HFF-Myc (cell line): ENCODE measurements around the gene FAM81A.

Source experiments
- DNase-seq: peaks from one replicate; pipeline ENCODE4 v3.0.0-alpha.2; 2011; ENCODE audit warnings: low read depth; ENCODE audit errors: extremely low read depth
- H3K4me3 ChIP-seq: replicated peaks from 2 replicates; pipeline ENCODE4 v1.5.1; 2011; ENCODE audit warnings: low read depth, mild to moderate bottlenecking, control low read depth, low read length
- TF ChIP-seq, protein P1 (sequence below): IDR thresholded peaks from 2 replicates; pipeline ENCODE4 v1.5.1; 2012; ENCODE audit warnings: mild to moderate bottlenecking, low read depth, low read length, control low read depth; ENCODE audit errors: missing control alignments

Gene FAM81A

DNA sequence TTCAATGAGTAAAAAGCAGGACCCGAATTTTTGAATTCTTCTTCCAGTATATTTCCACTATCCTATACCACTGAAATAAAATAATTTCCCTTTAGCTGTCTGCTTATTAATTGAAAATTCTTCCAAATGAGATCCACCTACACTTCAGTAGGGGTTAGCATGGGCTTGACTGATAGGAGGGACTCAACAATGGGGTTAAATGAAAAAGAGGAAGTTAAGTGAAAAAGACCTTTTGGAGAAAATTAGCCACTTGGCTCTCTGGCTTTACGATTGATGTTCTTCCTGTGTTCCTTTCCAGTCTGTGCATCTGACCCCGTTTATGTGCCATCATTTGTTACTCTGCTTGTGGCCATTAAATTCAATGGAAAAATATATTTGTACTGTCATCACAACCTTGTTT, 119.6 kb downstream of the FAM81A start:
- no peak overlapping the region for H3K4me3 ChIP-seq
- TF ChIP-seq, protein P1, sequence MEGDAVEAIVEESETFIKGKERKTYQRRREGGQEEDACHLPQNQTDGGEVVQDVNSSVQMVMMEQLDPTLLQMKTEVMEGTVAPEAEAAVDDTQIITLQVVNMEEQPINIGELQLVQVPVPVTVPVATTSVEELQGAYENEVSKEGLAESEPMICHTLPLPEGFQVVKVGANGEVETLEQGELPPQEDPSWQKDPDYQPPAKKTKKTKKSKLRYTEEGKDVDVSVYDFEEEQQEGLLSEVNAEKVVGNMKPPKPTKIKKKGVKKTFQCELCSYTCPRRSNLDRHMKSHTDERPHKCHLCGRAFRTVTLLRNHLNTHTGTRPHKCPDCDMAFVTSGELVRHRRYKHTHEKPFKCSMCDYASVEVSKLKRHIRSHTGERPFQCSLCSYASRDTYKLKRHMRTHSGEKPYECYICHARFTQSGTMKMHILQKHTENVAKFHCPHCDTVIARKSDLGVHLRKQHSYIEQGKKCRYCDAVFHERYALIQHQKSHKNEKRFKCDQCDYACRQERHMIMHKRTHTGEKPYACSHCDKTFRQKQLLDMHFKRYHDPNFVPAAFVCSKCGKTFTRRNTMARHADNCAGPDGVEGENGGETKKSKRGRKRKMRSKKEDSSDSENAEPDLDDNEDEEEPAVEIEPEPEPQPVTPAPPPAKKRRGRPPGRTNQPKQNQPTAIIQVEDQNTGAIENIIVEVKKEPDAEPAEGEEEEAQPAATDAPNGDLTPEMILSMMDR = no peak
- DNase-seq = no peak

DNA sequence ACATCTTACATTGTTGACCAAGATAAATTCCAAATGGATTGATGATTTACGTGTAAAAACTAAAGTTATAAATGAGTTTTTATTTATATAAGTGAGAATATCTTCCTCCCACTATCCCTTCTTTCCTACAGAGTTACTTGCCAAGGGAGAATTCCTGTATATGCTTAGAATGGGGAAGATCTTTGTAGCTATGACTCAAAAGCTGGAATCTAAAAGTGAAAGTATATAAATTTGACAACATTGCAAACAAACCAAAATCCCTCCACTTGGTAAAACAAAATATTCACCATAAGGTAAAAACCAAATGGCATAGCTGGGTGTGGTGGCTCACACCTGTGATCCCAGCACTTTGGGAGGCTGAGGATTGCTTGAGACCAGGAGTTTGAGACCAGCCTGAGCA, 120.9 kb downstream of the FAM81A start:
- TF ChIP-seq, protein P1 = no peak
- no peak for DNase-seq
- no peak overlapping the region for H3K4me3 ChIP-seq

DNA sequence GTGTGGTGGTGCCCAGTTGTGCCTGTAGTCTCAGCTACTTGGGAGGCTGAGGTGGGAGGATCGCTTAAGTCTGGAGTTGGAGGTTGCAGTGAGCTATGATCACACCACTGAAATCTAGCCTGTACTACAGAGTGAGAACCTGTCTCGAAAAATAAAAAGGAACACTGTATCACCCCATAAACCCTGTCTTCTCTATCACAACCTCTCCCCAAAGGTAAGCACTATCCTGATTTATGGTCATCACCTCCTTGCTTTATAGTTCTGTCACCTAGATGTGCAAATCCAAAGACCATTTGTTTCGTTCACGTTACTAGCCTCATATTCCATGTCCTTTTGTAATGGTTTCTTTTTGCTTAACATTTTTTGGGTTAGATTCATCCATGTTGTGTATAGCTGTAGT, 123.6 kb downstream of the FAM81A start:
- TF ChIP-seq, protein P1 = no peak
- H3K4me3 ChIP-seq = no peak overlapping the region
- DNase-seq = no peak

DNA sequence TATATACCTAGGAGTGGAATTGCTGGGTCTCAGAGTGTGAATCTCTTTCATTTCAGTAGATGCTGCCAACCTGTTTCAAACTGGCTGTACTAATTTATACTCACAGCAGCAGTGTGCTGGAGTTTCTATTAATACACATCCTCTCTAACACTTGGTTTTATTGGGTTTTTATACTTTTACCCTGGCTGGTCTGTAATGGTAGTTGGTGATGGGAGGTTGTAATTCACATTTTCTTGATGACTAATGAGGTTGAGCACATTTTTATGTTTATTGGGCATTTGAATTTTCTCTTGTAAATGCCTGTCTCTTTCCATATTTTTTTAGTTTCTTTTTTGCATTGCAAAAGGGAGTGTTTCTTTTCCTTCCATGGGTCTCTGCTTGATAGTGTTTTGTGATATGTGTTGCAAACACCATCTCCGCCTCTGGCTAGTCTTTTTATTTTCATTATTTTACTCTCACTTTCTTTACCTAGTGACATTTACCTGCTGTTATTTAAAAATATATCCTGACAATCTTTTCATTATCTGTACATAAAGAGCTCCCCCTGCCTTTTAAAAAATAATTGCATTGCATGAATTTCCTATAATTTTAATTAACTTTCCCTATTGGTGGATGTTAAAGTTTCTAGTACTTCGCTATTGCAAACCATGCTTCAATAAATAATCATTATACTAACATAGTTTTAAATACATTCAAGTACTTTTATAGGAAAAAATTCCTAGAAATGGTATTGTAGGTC, 124.6 kb downstream of the FAM81A start:
- H3K4me3 ChIP-seq = no peak overlapping the region
- DNase-seq = no peak
- TF ChIP-seq, protein P1 = no peak

DNA sequence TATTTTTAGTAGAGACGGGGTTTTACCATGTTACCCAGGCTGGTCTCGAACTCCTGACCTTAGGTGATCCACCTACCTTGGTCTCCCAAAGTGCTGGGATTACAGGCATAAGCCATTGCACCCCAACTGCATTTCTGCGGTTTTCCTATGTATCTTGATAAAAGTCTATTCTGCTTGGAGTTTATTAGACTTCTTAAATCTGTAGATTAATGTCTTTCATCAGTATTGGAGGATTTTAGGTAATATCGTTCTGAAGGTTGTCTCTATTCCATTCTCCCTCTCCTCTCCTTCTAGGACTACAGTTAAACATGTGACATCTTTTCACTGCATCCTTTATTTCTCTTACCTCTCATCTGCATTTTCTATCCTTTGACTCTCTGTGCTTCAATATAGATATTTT, 127.3 kb downstream of the FAM81A start:
- no peak for DNase-seq
- no peak overlapping the region for H3K4me3 ChIP-seq
- TF ChIP-seq, protein P1 = no peak

DNA sequence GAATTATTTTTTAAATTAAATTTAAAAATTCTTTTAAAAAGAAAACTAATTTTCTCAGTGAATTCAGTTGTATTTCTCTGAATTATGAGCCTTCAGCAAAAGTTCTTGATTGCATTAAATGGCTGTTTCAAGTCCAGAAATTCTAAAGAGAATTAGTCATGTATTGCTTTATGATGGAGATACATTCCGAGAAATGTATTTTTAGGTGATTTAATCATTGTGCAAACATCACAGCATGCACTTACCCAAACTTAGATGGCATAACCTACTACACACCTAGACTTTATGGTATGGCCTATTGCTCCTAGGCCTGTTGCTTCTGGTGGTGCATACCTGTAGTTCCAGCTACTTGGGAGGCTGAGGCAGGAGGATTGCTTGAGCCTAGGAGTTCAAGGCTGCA, 129.3 kb downstream of the FAM81A start:
- DNase-seq = no peak
- TF ChIP-seq, protein P1 = no peak
- no peak overlapping the region for H3K4me3 ChIP-seq

DNA sequence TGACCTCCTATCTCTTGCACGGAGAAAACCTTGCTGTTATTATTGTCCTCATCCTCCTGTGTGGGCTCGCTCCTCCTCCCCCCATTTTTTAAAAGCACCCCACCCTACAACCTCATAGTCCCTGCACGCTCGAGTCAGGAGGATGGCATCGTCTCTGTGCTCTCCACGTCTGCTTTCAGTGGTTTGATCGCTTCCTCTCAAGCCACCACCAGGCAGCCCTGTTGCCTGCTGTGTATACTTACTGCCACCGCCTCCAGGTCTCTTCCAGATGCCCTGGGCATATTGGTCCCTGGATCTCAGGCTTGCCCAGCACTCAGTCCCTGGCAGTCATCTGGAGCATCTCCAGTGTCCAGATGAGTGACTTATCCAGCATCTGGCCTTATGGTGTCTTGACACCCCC, 131.5 kb downstream of the FAM81A start:
- H3K4me3 ChIP-seq = no peak overlapping the region
- no peak for DNase-seq
- TF ChIP-seq, protein P1 = no peak
